Measurements from ENCODE around the gene ELFN1.

DNA sequence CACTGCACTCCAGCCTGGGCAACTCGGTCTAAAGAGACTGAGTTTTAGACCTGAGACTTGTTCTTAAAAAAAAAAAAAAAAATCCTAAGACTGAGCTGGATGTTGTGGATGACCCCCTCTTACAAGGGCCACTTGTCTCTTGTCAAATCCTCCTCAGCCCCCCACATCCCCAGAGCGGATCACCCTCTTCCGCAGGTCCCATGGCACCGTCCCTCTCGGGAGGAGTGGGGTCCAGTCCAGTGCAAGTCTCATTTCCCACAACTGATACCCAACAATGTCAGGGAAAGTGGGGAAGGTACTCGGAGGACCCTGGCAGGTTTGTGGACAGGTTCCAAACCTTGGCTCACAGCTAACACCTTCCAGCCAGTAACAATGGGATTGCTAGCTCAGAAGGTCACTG, 100.3 kb downstream of the ELFN1 start:
- no peak for TF ChIP-seq CTCF (IDR thresholded peaks at IDR 0.05; ENCODE audit: extremely low read depth in 1 of 2, insufficient read depth in 1 of 2, low read depth in 1 of 2, low read length in 2 of 2)
- TF ChIP-seq POLR2A (IDR thresholded peaks at IDR 0.05; ENCODE audit: low read depth, low read length): no peak
- TF ChIP-seq EZH2 (IDR thresholded peaks at IDR 0.05; ENCODE audit: borderline replicate concordance, low read depth, low read length, severe bottlenecking): no peak
- no peak for TF ChIP-seq GATA2 (IDR thresholded peaks at IDR 0.05; ENCODE audit: insufficient read depth, insufficient read length, low read depth, low read length)

All from endothelial cell of umbilical vein (primary cell).